ENCODE results near the gene KCNH5. TPM values are rescaled to one million over a fixed set of nuclear protein-coding genes. Genes with fewer than 3 reads are reported as not detected.

The KCNH5 gene
- polyA plus RNA-seq, 2 of the 4 experiments (the other 2 are of a cell fraction), result 0.01 TPM; not detected in 1

- Histone ChIP-seq H3K4me2 (no peak overlapping the region), H3K4me3 (no peak overlapping the region), H3K4me1 (no peaks in the 10 kb centered on the region), H3K9me3 (no peaks in the 10 kb centered on the region), H3K27ac (no peak overlapping the region)
- ATAC-seq (no peak), DNase-seq (ENCODE audit: low read depth in 1 of 2, low spot score in 1 of 2) (no peak), FAIRE-seq (no peak)
- POLR2A ChIA-PET, result no interaction called here
- WGBS (ENCODE audit: missing lambda C conversion rate), result 78% methylated on average over 4 of the region's 4 CpGs
- CTCF ChIA-PET, result interaction anchor here (1.3 kb wide), 1 partner anchor 9 kb away, joined by 4 read pairs; no protein-coding TSS in a partner anchor
- no peak for TF ChIP-seq HOXB5 (CRISPR knock-in tag; IDR thresholded peaks at IDR 0.05)
- TF ChIP-seq FOSB (CRISPR knock-in tag; IDR thresholded peaks at IDR 0.05), result no peak
- TF ChIP-seq KDM1A (IDR thresholded peaks at IDR 0.05; ENCODE audit: low read depth), result no peak
- TF ChIP-seq JUNB (IDR thresholded peaks at IDR 0.05), result no peak
- TF ChIP-seq CBX8 (IDR thresholded peaks at IDR 0.05), result no peak
- TF ChIP-seq ZSCAN20 (CRISPR knock-in tag; IDR thresholded peaks at IDR 0.05), result no peak
- no peak for TF ChIP-seq HES2 (IDR thresholded peaks at IDR 0.05)
- TF ChIP-seq HMGXB4 (CRISPR knock-in tag; IDR thresholded peaks at IDR 0.05; ENCODE audit: borderline replicate concordance), result no peak
- no peak for TF ChIP-seq ELK1 (IDR thresholded peaks at IDR 0.05; ENCODE audit: low read depth, low read length)
- TF ChIP-seq RFX5 (IDR thresholded peaks at IDR 0.05), result no peak
- no peak for TF ChIP-seq NR3C1 (IDR thresholded peaks at IDR 0.05)
- no peak for TF ChIP-seq GATA3 (IDR thresholded peaks at IDR 0.05; ENCODE audit: borderline replicate concordance)
- no peak for TF ChIP-seq HDAC2 (IDR thresholded peaks at IDR 0.05)
- TF ChIP-seq SREBF2 (IDR thresholded peaks at IDR 0.05), result no peak
- no peak for TF ChIP-seq REST (IDR thresholded peaks at IDR 0.05)
- no peak for TF ChIP-seq PBX3 (IDR thresholded peaks at IDR 0.05)
- no peak for TF ChIP-seq CHD4 (IDR thresholded peaks at IDR 0.05; ENCODE audit: borderline replicate concordance)
These were observed 372.1 kb downstream of the KCNH5 start for GRCh38 chr14:62673014-62673755.

- H3K4me2 ChIP-seq, result no peak overlapping the region
- TF ChIP-seq USF2 (IDR thresholded peaks at IDR 0.05) (no peak), FOXS1 (CRISPR knock-in tag; IDR thresholded peaks at IDR 0.05) (no peak), E2F6 (IDR thresholded peaks at IDR 0.05; ENCODE audit: borderline replicate concordance, low read depth) (no peak), POLR2A (IDR thresholded peaks at IDR 0.05; ENCODE audit: low read length) (no peak), EHF (CRISPR knock-in tag; IDR thresholded peaks at IDR 0.05) (no peak)
- POLR2A ChIA-PET, result no interaction called here
- H3K4me1 ChIP-seq, result no peaks in the 10 kb centered on the region
- DNase-seq (ENCODE audit: low read depth in 1 of 2, low spot score in 1 of 2), result no peak
- no peak overlapping the region for H3K4me3 ChIP-seq
- CTCF ChIA-PET, result interaction anchor here (1.0 to 1.9 kb wide), 2 partner anchors 13 to 60 kb away, joined by 3 to 4 read pairs; no protein-coding TSS in a partner anchor
- H3K27ac ChIP-seq, result no peak overlapping the region
- no peak for FAIRE-seq
- no peak for ATAC-seq
- no peaks in the 10 kb centered on the region for H3K9me3 ChIP-seq
- WGBS (ENCODE audit: missing lambda C conversion rate), result 17% methylated on average over 2 of the region's 2 CpGs
These were observed 374.7 kb downstream of the KCNH5 start for GRCh38 chr14:62670526-62670925.

All from A549 (cell line).